Fibroblast of villous mesenchyme (primary cell): Measurements from ENCODE around the gene CENPW. TPM values are rescaled to one million over a fixed set of nuclear protein-coding genes. Genes with fewer than 3 reads are reported as not detected.
A peak's percentile ranks its signal among the peaks of the same experiment; 100 is the strongest.

Source experiments
- DNase-seq: peaks from one replicate; pipeline ENCODE4 v3.0.0-alpha.2; 2010; ENCODE audit warnings: low read depth
- H3K4me3 ChIP-seq: 2 replicates; pipeline ENCODE4 v1.5.1; 2011; ENCODE audit warnings: low read depth, mild to moderate bottlenecking, low read length
- total RNA-seq: library from RNA; depleted of rRNA; stranded (reverse); fragments of >200 nt; gene quantifications from 2 replicates; pipeline ENCODE4 v1.2.3, GENCODE V29; 2012
- TF ChIP-seq, protein P1 (sequence below): IDR thresholded peaks from 2 replicates; pipeline ENCODE4 v1.5.1; 2012; ENCODE audit warnings: low read depth, mild to moderate bottlenecking, low read length; ENCODE audit not compliant: insufficient read depth

The CENPW gene
- total RNA-seq, 1 donor = 12.5 TPM

DNA sequence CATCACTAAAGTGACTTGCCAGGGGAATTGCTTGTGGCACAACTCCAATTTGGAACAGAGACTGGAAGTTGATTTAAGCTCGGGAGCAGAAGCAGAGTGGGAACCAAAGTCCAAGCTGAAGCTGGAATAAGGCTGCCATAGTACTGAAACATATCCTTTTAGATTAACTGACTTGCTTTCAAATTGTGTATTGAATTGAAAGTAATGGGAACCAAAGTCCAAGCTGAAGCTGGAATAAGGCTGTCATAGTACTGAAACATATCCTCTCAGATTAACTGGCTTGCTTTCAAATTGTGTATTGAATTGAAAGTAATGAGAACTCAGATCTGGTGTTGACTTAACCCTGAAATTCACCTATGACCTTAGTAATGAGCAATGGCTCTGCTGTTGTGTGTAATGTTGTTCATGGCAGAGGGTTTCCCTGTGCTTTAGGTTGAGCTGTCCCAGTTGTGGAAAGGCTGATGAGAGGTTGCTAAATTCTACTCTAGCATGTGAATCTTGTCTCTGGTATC lies 40.2 kb downstream of the CENPW start:
- peak; percentile 7 for DNase-seq
- TF ChIP-seq, protein P1, sequence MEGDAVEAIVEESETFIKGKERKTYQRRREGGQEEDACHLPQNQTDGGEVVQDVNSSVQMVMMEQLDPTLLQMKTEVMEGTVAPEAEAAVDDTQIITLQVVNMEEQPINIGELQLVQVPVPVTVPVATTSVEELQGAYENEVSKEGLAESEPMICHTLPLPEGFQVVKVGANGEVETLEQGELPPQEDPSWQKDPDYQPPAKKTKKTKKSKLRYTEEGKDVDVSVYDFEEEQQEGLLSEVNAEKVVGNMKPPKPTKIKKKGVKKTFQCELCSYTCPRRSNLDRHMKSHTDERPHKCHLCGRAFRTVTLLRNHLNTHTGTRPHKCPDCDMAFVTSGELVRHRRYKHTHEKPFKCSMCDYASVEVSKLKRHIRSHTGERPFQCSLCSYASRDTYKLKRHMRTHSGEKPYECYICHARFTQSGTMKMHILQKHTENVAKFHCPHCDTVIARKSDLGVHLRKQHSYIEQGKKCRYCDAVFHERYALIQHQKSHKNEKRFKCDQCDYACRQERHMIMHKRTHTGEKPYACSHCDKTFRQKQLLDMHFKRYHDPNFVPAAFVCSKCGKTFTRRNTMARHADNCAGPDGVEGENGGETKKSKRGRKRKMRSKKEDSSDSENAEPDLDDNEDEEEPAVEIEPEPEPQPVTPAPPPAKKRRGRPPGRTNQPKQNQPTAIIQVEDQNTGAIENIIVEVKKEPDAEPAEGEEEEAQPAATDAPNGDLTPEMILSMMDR = no peak
- no peak overlapping the region for H3K4me3 ChIP-seq

DNA sequence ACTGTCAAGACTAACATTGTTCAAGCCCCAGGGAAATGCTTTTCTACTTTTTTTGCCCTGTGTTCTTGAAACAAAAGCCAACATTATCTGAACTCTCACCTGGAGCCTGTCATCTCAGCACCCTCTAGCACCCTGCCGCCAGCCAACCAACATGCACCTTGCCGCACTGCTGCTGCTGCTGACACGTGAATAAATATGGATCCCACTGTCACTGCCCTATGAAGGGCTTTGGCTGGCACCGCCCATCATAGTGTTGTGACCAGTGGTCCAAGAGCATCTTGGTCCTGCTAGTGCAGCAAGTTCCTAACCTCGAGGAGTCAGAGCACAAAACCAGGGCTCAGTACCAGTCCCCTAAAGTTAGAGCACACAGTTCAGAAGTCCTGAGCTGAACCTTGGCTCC lies 41.6 kb downstream of the CENPW start:
- H3K4me3 ChIP-seq = no peak overlapping the region
- no peak for DNase-seq
- TF ChIP-seq, protein P1 = no peak

DNA sequence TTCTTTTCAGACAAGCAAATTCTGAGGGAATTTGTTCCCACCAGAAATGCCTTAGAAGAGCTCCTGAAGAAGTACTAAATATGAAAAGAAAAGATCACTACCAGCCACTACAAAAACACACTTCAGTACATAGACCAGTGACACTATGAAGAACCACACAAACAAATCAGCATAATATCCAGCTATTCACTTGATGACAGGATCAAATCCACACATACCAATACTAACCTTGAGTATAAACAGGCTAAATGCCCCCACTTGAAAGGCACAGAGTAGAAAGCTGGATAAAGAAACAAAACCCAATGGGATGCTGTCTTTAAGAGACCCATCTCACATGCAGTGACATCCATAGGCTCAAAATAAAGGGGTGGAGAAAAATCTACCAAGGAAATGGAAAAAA lies 43.3 kb downstream of the CENPW start:
- TF ChIP-seq, protein P1 = no peak
- no peak for DNase-seq

DNA sequence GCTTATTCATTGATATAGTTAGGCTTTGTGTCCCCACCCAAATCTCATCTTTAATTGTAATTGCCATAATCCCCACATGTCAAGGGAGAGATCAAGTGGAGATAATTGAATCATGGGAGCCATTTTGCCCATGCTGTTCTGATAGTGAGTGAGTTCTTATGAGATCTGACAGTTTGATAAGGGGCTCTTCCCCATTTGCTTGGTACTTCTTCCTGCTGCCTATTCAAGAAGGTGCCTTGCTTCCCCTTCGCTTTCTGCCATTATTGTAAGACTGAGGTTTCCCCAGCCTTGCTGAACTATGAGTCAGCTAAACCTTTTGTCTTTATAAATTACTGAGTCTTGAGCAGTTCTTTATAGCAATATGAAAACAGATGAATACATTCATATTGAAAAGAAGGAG lies 45.6 kb downstream of the CENPW start:
- DNase-seq = no peak
- H3K4me3 ChIP-seq = no peak overlapping the region
- TF ChIP-seq, protein P1 = no peak

More for the DNA sequence above, 43.3 kb downstream of the CENPW start:
- H3K4me3 ChIP-seq = no peak overlapping the region

DNA sequence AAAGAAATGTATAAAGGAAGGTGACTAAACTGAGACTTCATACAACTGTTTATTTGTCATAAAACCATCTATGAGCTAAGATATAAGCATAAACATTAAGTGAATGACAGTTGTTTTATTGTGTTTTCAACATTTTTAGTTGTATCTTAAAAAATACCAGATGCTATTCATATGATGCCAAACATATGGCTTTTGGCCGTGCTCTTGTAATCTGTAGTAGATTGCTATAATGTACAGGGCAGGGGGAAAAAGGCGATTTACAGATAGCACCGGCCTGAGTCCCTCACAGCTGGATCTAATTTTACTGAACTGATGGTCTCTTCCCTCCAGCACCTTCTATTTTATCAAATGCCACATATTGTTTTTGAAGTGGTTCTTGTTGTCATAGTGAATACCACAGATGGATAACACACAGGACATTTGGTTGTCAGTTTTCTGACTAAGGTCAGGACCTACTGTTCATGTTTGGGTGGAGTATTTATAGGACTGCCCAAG lies 48.2 kb downstream of the CENPW start:
- DNase-seq = peak; percentile 79
- no peak overlapping the region for H3K4me3 ChIP-seq
- TF ChIP-seq, protein P1 = no peak

DNA sequence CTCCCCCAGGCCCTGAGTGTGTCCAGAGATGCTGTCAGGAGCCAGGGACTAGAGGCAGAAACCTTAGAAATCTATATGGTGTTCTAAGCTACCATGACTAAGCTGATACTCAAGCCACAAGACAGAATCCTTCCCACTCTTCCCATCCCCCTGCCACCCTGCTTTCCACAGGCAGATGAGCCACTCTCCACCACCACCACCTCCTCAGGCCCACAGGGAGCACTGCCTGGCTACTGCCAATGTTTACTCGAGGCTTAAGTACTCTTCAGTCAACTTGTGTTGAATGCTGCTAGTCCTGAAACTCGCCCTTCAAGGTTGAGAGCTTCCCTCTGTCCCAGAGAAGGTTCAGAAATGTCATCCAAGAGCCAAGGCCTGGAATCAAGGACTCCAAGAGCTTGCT lies 56.2 kb downstream of the CENPW start:
- no peak overlapping the region for H3K4me3 ChIP-seq
- TF ChIP-seq, protein P1 = no peak
- DNase-seq = no peak
